Renal cortex interstitium (tissue), 11 donors: ENCODE measurements around the gene KCNJ18. TPM values are rescaled to one million over a fixed set of nuclear protein-coding genes. Genes with fewer than 3 reads are reported as not detected.
"Not testable (repeated sequence)": the region's sequence is repeated elsewhere in the genome, so short reads cannot be mapped to it uniquely, and the experiment has no call there.

ENCODE experiments used
- DNase-seq, 11 donors: peaks; one replicate each; pipeline ENCODE4 v3.0.0-alpha.2; 2013; ENCODE audit warnings: low read depth in 9 of 11, low spot score in 4 of 11; ENCODE audit errors: extremely low read depth in 1 of 11
- polyA plus RNA-seq, 3 donors: library from polyadenylated mRNA; unstranded; fragments of 120-200 nt; gene quantifications; one replicate each; pipeline ENCODE4 v1.2.1, GENCODE V29; 2013; ENCODE audit not compliant: insufficient read length in 3 of 3

KCNJ18 gene
- polyA plus RNA-seq, 3 donors: not detected

GRCh38 chr17:21669616-21670360 is 22.5 kb upstream of the KCNJ18 start:
- not testable (repeated sequence) for DNase-seq

GRCh38 chr17:21670361-21671155 is 21.8 kb upstream of the KCNJ18 start:
- not testable (repeated sequence) for DNase-seq

- not testable (repeated sequence) for DNase-seq
Measured at GRCh38 chr17:21671437-21671836, 20.9 kb upstream of the KCNJ18 start.

GRCh38 chr17:21671871-21672270 is 20.5 kb upstream of the KCNJ18 start:
- DNase-seq: not testable (repeated sequence)

GRCh38 chr17:21673451-21674241 is 18.7 kb upstream of the KCNJ18 start:
- not testable (repeated sequence) for DNase-seq

- no peak for DNase-seq
Measured at GRCh38 chr17:21674242-21674731, 18.0 kb upstream of the KCNJ18 start.

GRCh38 chr17:21674891-21675738 is 17.2 kb upstream of the KCNJ18 start:
- DNase-seq: not testable (repeated sequence)

GRCh38 chr17:21675739-21676130 is 16.6 kb upstream of the KCNJ18 start:
- DNase-seq: not testable (repeated sequence)

- no peak for DNase-seq
Measured at GRCh38 chr17:21676281-21677111, 15.8 kb upstream of the KCNJ18 start.

GRCh38 chr17:21677126-21677910 is 15.0 kb upstream of the KCNJ18 start:
- DNase-seq: no peak

GRCh38 chr17:21677911-21678310 is 14.4 kb upstream of the KCNJ18 start:
- no peak for DNase-seq

GRCh38 chr17:21678393-21679081 is 13.8 kb upstream of the KCNJ18 start:
- DNase-seq: no peak

- no peak for DNase-seq
Measured at GRCh38 chr17:21679256-21680146, 12.8 kb upstream of the KCNJ18 start.

GRCh38 chr17:21680366-21680765 is 12.0 kb upstream of the KCNJ18 start:
- DNase-seq: no peak

- DNase-seq: not testable (repeated sequence)
Measured at GRCh38 chr17:21680850-21681351, 11.4 kb upstream of the KCNJ18 start.
